ENCODE measurements around the gene TCF25. TPM values are rescaled to one million over a fixed set of nuclear protein-coding genes. Genes with fewer than 3 reads are reported as not detected.

The TCF25 gene
- total RNA-seq, 1 donor from 2014 or later, result 149 TPM

- TF ChIP-seq, protein P1, sequence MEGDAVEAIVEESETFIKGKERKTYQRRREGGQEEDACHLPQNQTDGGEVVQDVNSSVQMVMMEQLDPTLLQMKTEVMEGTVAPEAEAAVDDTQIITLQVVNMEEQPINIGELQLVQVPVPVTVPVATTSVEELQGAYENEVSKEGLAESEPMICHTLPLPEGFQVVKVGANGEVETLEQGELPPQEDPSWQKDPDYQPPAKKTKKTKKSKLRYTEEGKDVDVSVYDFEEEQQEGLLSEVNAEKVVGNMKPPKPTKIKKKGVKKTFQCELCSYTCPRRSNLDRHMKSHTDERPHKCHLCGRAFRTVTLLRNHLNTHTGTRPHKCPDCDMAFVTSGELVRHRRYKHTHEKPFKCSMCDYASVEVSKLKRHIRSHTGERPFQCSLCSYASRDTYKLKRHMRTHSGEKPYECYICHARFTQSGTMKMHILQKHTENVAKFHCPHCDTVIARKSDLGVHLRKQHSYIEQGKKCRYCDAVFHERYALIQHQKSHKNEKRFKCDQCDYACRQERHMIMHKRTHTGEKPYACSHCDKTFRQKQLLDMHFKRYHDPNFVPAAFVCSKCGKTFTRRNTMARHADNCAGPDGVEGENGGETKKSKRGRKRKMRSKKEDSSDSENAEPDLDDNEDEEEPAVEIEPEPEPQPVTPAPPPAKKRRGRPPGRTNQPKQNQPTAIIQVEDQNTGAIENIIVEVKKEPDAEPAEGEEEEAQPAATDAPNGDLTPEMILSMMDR (IDR thresholded peaks at IDR 0.05; ENCODE audit: insufficient read depth, low read length, poor library complexity, severe bottlenecking), result no peak
- Histone ChIP-seq H3K36me3 (ENCODE audit: control insufficient read depth, insufficient read depth, low read length) (peaks cover 7% of the 10 kb centered on the region), H3K4me3 (ENCODE audit: low read depth, low read length) (no peak overlapping the region), H3K27me3 (ENCODE audit: control insufficient read depth, insufficient read depth, low read length) (no peaks in the 10 kb centered on the region)
- DNase-seq (ENCODE audit: low read depth), result no peak
Measured at GRCh38 chr16:89936508-89936907, 63.1 kb downstream of the TCF25 start.

- TF ChIP-seq, protein P1 (IDR thresholded peaks at IDR 0.05; ENCODE audit: insufficient read depth, low read length, poor library complexity, severe bottlenecking), result no peak
- H3K36me3 ChIP-seq (ENCODE audit: control insufficient read depth, insufficient read depth, low read length), result peaks cover 4% of the 10 kb centered on the region
- DNase-seq (ENCODE audit: low read depth), result no peak
Measured at GRCh38 chr16:89936981-89937380, 63.6 kb downstream of the TCF25 start.

GRCh38 chr16:89938175-89938885, 64.9 kb downstream of the TCF25 start:
- DNase-seq (ENCODE audit: low read depth), result no peak
- Histone ChIP-seq H3K4me3 (ENCODE audit: low read depth, low read length) (no peak overlapping the region), H3K36me3 (ENCODE audit: control insufficient read depth, insufficient read depth, low read length) (peaks cover 2% of the 10 kb centered on the region), H3K27me3 (ENCODE audit: control insufficient read depth, insufficient read depth, low read length) (no peaks in the 10 kb centered on the region)
- TF ChIP-seq, protein P1 (IDR thresholded peaks at IDR 0.05; ENCODE audit: insufficient read depth, low read length, poor library complexity, severe bottlenecking), result no peak

More at GRCh38 chr16:89936981-89937380, 63.6 kb downstream of the TCF25 start:
- Histone ChIP-seq H3K4me3 (ENCODE audit: low read depth, low read length) (no peak overlapping the region), H3K27me3 (ENCODE audit: control insufficient read depth, insufficient read depth, low read length) (no peaks in the 10 kb centered on the region)

GRCh38 chr16:89944773-89945172, 71.4 kb downstream of the TCF25 start:
- TF ChIP-seq, protein P1 (IDR thresholded peaks at IDR 0.05; ENCODE audit: insufficient read depth, low read length, poor library complexity, severe bottlenecking), result no peak
- Histone ChIP-seq H3K4me3 (ENCODE audit: low read depth, low read length) (no peak overlapping the region), H3K27me3 (ENCODE audit: control insufficient read depth, insufficient read depth, low read length) (no peaks in the 10 kb centered on the region), H3K36me3 (ENCODE audit: control insufficient read depth, insufficient read depth, low read length) (no peaks in the 10 kb centered on the region)
- no peak for DNase-seq (ENCODE audit: low read depth)

GRCh38 chr16:89945654-89946053, 72.3 kb downstream of the TCF25 start:
- DNase-seq (ENCODE audit: low read depth), result no peak
- no peaks in the 10 kb centered on the region for H3K27me3 ChIP-seq (ENCODE audit: control insufficient read depth, insufficient read depth, low read length)
- H3K36me3 ChIP-seq (ENCODE audit: control insufficient read depth, insufficient read depth, low read length), result no peaks in the 10 kb centered on the region
- no peak overlapping the region for H3K4me3 ChIP-seq (ENCODE audit: low read depth, low read length)
- TF ChIP-seq, protein P1 (IDR thresholded peaks at IDR 0.05; ENCODE audit: insufficient read depth, low read length, poor library complexity, severe bottlenecking), result no peak

GRCh38 chr16:89946515-89946914, 73.1 kb downstream of the TCF25 start:
- Histone ChIP-seq H3K36me3 (ENCODE audit: control insufficient read depth, insufficient read depth, low read length) (no peaks in the 10 kb centered on the region), H3K4me3 (ENCODE audit: low read depth, low read length) (no peak overlapping the region), H3K27me3 (ENCODE audit: control insufficient read depth, insufficient read depth, low read length) (no peaks in the 10 kb centered on the region)
- TF ChIP-seq, protein P1 (IDR thresholded peaks at IDR 0.05; ENCODE audit: insufficient read depth, low read length, poor library complexity, severe bottlenecking), result no peak
- no peak for DNase-seq (ENCODE audit: low read depth)
